ENCODE data around the gene G2E3. TPM values are rescaled to one million over a fixed set of nuclear protein-coding genes. Genes with fewer than 3 reads are reported as not detected.
"Not testable (repeated sequence)": the region's sequence is repeated elsewhere in the genome, so short reads cannot be mapped to it uniquely, and the experiment has no call there.

The G2E3 gene
- total RNA-seq, 3 donors from 2014 or later, result 14.9 to 16.3 (median 15.1) TPM

DNA sequence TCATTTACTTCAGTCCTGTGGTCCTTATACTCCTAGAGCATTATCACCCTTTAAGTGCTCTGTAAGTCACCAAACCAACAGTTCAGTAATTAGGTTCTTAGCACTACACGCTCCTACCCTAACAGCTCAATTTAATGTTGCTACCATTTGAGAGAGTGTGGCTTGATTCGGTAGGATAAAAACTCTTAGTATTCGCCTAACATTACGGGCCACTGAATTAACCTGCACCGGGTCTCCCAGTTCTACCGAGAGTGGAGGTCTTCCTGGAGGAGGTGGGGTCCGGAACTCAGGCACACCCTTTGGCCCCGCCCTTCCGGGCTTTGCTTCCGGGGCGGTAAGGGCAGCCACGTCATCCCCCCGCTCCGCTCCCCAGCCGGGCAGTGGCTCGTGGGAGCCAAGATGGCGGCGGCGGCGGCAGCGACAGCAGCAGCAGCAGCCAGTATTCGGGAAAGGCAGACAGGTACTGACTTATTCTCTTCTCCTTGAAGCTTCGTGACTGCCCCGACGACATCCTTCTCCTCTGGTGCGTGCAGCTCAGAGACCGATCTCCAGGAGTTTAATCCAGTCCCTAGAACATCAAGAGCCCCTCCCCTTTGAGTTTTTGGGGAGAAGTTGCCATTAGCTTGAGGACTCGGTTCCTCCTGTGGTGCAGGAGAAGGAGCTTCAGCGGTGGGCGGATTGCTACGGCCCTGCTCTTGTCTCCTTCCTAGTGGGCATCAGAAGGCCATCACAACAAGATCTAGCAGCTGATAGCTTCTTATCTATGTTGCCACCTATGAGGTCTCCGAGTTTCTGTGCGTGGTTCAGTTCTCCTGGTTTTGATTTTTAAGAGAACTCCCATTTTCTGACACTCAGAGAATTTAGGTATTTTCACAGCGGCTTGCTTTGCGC is 63.2 kb downstream of the G2E3 start, which contains the start of gene SCFD1:
TSS of gene SCFD1 (plus strand) at position 380 of the 891 bp plus-strand sequence. CDS start at position 400, 20 bp downstream.
- intact Hi-C loops (cut with DNase I, micrococcal nuclease), result no loop called here
- TF ChIP-seq, protein P1, sequence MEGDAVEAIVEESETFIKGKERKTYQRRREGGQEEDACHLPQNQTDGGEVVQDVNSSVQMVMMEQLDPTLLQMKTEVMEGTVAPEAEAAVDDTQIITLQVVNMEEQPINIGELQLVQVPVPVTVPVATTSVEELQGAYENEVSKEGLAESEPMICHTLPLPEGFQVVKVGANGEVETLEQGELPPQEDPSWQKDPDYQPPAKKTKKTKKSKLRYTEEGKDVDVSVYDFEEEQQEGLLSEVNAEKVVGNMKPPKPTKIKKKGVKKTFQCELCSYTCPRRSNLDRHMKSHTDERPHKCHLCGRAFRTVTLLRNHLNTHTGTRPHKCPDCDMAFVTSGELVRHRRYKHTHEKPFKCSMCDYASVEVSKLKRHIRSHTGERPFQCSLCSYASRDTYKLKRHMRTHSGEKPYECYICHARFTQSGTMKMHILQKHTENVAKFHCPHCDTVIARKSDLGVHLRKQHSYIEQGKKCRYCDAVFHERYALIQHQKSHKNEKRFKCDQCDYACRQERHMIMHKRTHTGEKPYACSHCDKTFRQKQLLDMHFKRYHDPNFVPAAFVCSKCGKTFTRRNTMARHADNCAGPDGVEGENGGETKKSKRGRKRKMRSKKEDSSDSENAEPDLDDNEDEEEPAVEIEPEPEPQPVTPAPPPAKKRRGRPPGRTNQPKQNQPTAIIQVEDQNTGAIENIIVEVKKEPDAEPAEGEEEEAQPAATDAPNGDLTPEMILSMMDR (IDR thresholded peaks at IDR 0.05), result no peak
- Histone ChIP-seq H3K4me1 (ENCODE audit: low read depth) (peaks cover 22% of the 10 kb centered on the region), H3K36me3 (ENCODE audit: low read depth) (no peaks in the 10 kb centered on the region), H3K9me3 (no peaks in the 10 kb centered on the region), H3K4me3 (peak within 1 kb of the TSS; percentile 38)
- DNase-seq (peak; percentile 97 to 99 (median 98)), ATAC-seq (peak; percentile 99)

- TF ChIP-seq, protein P1 (IDR thresholded peaks at IDR 0.05), result no peak
- Histone ChIP-seq H3K4me3 (no peak overlapping the region), H3K36me3 (ENCODE audit: low read depth) (no peaks in the 10 kb centered on the region), H3K9me3 (no peaks in the 10 kb centered on the region), H3K4me1 (ENCODE audit: low read depth) (peaks cover 22% of the 10 kb centered on the region)
- ATAC-seq, result no peak
- DNase-seq, result no peak
- intact Hi-C loops (cut with DNase I, micrococcal nuclease), result no loop called here
Observed at GRCh38 chr14:30623412-30624131, 64.6 kb downstream of the G2E3 start.

GRCh38 chr14:30624132-30624423 is 65.1 kb downstream of the G2E3 start:
- intact Hi-C loops (cut with DNase I, micrococcal nuclease), result no loop called here
- H3K4me3 ChIP-seq, result no peak overlapping the region
- DNase-seq (no peak), ATAC-seq (no peak)
- TF ChIP-seq, protein P1 (IDR thresholded peaks at IDR 0.05), result no peak
- no peaks in the 10 kb centered on the region for H3K9me3 ChIP-seq
- peaks cover 22% of the 10 kb centered on the region for H3K4me1 ChIP-seq (ENCODE audit: low read depth)
- H3K36me3 ChIP-seq (ENCODE audit: low read depth), result no peaks in the 10 kb centered on the region

DNA sequence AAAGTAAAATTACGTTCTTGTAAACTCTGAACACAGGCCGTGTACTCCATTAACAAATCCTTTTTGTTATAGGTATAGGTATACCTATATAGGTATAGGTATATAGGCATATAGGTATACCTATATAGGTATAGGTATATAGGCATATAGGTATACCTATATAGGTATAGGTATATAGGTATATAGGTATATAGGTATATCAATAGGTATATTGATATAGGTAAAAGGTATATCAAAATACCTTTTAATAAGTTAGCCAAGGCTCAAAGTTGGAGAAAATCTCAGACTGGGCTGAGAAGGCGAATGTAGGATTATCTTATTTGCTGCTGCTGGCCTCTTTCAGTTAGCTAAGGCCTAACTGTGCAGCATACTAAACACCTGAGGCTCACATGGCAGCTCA is 66.6 kb downstream of the G2E3 start:
- TF ChIP-seq, protein P1 (IDR thresholded peaks at IDR 0.05), result no peak
- Histone ChIP-seq H3K4me1 (ENCODE audit: low read depth) (peaks cover 22% of the 10 kb centered on the region), H3K4me3 (no peak overlapping the region), H3K9me3 (no peaks in the 10 kb centered on the region), H3K36me3 (ENCODE audit: low read depth) (no peaks in the 10 kb centered on the region)
- ATAC-seq (no peak), DNase-seq (no peak)
- intact Hi-C loops (cut with DNase I, micrococcal nuclease), result no loop called here

- H3K4me1 ChIP-seq (ENCODE audit: low read depth); H3K9me3 ChIP-seq; ATAC-seq; H3K4me3 ChIP-seq; H3K36me3 ChIP-seq (ENCODE audit: low read depth); DNase-seq; intact Hi-C loops (cut with DNase I, micrococcal nuclease): not testable (repeated sequence)
Observed at GRCh38 chr14:30629432-30629831, 70.5 kb downstream of the G2E3 start.

GRCh38 chr14:30630248-30630647 is 71.3 kb downstream of the G2E3 start:
- no peak for ATAC-seq
- H3K9me3 ChIP-seq, result no peaks in the 10 kb centered on the region
- H3K36me3 ChIP-seq (ENCODE audit: low read depth), result peaks cover 7% of the 10 kb centered on the region
- no peak for DNase-seq
- intact Hi-C loops (cut with DNase I, micrococcal nuclease), result no loop called here
- H3K4me1 ChIP-seq (ENCODE audit: low read depth), result peaks cover 6% of the 10 kb centered on the region
- no peak overlapping the region for H3K4me3 ChIP-seq
- TF ChIP-seq, protein P1 (IDR thresholded peaks at IDR 0.05), result no peak

All from mucosa of descending colon (tissue), 3 donors.